Activated gamma-delta T cell treated with Interleukin-2 at 50 U/mL for 16 hours (primary cell): ENCODE data around the gene DAPK2.

Experiments
- DNase-seq: peaks from one replicate; pipeline ENCODE4 v3.0.0-alpha.2; 2020

Gene DAPK2

DNA sequence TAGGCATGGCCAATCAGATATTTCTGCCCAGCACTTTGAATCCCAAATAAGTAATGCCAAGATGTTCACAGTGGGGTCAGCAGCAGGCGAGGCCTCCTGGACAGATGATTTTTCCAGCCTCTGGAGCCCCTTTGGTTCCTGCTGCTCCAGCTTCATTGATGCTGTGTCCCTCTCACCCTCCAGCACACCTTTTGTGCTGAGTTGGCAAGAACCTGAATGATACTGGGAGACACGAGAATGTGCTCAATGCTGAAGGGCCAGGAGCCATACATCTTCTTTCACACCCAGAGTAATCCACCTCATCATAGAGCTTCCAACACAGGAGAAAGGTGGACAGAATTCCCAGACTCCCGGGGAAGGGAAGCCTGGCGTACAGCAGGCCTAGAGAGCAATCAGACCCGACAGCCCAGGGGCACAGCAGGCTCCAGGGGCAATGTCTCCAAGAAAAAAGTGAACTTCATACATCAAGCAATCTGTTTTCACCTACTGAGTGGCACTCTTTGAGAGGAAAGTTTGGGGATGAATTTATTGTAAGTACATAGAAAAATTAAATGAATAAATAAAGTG, 6.7 kb upstream of the DAPK2 start:
- DNase-seq = no peak

DNA sequence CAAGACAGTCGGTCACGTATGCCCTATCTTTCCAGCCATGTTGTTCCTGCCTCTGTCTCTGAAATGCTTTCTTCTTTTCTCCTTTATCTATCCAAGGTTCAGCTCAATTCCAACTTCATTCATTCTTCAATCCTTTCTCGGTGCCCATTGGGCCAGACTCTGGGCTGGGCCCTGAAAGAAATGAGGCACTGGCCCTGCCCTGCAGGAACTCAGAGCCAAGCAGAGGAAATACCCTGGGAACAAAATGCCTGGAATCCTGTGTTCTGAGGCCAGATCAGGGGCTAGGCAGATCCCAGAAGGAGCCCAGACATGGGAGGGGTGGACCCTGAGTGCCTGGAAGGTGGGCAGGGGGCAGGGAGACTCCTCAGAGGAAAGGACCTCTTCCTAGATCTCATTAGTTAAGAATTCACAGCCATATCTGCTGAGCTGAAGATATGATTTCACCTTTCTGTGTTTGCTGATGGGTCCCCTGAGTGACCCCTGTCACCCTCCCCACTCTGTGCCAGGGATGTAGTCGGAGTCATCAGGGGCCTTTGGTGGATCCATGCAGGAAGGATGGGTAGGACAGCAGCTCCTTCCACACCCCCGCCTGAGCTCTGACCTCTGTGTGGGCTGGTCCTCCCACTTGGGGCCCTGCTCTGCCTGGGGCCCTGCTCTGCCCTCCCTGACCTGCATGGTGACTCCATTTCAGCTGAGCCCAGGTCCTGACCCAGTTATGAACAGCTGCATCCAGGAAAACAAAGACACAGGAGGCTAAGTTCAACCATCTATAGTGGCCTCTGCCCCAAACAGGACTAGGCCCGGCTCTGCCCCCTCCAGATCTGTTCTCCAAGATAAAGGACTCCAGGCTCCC, 5.3 kb upstream of the DAPK2 start:
- DNase-seq = no peak

DNA sequence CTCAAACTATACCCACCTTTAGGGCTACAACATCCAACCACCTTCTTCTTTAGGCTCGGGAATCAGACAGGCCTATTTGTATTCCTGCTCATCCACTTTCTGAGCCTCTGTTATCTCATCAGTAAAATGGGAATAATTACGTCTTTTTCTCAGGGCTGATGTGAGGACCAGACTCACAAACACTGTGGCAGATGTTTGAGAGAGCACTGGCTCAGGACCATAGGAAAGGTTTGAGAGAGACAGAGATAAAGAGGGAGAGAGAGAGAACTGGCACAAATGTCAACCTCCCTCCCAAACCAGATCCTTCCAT, 4.8 kb upstream of the DAPK2 start:
- no peak for DNase-seq

DNA sequence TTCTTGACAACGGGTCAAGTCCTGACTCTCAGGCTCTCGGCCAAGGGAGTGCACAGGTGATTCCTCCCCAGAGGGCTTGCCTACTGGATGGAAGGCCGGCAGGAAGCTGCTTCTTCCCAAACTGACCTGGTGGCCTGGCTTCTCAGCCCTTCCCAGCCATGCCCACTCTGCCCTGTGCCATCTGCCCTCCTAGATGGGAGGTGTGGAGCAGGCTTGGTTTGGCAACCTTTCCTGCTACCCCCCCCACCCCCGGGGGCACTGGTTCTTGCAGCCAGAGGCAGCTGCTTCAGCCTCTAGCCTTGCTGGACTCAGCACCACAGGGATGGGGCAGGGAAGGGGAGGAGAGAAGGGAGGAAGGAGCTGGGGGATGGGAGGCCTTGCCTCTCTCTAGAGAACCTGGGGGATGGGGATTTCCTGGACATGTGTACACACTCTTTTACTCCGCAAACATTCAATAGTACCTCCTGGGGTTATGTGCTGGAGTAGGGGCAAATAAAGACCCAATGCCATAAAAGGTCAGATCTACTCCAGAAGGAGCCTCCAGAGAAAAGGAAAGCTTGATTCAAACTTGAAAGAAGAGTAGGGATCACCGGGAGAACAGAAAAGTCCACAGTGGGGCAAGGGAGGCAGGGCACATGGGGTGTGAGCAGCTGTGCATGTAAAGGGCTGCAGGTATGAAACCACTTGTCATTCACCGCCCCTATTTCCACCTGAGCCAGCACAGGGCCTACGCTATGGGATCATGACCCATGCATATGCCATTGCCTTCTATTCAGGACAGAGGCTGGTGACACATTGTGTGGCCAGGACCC, 4.2 kb upstream of the DAPK2 start:
- no peak for DNase-seq

DNA sequence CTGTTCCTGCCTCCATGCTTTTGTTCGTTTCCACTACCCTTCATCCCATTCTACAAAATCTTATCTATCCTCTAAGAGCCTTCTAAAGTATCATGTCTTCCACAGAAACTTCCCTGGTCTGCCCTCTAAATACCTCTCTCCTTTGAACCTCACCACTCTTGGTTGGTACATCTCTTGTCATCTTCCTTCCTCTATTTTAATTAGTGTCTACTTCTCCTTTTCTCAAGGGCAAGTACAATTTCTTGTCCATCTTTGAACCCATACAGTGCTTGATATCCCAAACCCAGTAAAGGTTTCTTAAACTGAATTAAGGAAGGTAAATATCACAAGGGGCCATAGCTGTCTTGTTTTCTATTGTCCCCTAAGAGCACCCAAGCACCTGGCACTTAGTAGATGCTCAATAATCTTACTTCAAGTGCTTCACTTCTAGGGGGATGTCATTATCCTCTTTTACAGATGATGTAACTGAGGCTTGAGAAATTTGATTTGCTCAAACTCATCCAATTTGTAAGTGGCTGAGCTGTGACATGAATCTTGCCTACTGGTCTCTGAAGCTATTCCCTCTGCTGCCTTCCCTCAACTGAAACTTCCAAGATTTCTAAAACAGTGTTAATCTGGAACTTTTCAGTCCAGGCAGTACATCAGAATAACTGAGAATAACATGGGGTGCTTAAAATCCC, 2.6 kb upstream of the DAPK2 start:
- DNase-seq = no peak

DNA sequence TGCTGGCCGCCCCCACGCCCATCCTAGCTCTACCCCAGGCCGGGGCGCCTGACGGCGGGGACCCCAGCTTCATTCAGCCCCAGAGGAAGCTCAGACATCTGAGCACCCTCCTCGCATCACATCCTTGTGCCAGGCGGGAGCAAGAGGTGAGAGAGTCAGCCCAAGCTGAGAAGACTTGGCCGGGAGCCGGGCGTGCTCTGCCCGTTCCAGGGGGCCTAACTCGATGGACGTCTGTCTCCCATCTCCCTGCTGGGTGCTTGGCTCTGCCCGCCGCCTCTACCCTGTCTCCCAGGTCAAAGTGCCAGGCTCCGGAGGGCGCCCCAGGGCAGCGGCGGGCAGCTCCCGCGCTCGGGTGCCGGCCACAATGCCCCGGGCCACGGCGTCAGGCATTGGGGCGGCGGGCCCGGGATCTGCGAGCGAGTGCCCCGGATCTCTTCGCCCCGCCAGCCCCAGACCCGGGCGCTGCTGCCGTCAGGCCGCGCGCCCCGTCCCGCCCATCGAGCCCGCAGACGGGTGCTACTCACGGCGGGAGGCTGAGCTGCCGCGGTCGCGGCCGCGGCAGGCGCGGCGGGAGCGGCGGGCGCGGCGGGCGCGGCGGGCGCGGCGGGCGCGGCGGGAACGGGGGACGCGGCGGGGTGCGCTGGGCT, 388 bp downstream of the DAPK2 start:
- DNase-seq = peak; percentile 23

DNA sequence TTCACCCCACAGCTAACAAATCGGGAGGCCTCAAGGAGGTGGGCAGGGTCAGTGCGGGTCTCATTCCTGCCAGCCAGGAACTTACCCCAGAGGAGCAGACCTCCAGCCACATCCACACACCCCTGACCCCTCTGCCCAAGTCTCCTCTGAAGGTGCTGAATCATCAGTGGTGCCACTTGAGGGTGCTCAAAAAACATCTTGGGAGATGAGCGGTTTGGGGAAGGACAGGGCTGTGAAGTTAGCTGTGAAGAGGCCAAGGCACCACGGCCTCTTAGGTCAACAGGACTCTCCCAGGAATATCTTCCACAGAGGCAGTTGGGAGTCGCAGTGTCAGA, 1.2 kb downstream of the DAPK2 start:
- DNase-seq = no peak

DNA sequence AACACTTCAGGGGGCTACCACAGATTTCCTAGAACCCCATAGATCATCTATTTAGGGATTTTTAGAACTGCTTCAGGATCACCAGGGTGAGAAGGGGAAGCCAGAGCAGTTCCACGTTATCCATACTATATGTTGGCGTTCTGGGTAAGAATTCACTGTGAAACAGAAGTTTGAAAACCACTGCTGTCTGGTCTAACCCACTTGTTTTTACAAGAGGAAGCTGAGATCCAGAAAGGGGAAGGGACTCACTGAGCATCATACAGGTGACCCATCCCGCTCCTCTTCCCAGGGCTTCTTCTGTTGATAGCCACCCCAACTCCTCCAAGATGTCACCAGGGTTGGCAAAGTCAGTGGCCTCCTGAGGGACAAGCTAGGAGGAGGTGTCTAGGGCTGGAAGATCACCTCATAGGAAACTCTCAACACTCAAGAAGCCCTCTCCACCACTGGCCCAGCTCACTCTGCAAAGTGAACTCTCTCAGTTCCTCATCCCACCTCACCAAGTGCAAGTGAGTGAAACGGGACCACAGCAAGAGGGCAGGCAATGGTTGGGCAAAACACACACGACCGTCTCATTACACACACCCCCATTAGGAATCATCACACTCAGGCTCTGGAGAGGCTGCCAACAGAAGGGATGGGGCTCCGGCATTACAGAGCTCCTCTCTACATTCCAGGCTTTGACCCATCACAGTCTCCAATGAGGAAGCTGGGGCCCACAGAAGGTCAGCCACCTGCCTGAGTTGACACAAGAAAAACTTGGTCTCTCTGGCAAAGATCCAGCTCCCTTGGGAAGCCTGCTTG, 1.8 kb downstream of the DAPK2 start:
- DNase-seq = no peak

DNA sequence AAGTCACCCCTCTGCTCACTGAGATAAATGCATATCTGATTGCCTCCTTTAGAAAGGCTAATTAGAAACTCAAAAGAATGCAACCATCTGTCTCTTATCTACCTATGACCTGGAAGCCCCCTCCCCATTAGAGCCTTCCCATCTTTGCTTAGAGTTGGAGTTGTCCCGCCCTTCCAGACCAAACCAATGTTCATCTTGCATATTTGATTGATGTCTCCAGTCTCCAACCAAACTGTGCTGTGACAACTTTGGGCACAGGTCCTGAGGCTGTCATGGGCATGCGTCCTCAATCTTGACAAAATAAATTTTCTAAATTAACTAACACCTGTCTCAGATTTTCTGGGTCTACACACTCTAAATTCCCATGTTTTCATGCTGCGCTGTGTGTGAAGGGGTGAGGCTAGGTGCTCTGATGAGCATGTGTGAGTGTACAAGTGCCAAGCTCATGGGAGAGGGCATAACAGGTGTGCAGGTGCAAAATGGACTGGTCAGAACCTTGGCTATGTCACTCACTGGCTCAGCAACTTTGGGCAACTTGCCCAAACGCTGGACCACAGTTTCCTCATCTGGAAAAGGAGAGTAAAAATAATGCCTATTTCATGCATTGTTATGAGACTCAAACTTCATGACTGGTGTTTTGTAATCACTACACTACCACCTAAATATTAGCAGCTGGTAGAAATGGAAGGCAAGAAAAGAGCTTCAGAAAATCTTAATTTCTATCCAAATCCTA, 7.2 kb downstream of the DAPK2 start:
- no peak for DNase-seq

DNA sequence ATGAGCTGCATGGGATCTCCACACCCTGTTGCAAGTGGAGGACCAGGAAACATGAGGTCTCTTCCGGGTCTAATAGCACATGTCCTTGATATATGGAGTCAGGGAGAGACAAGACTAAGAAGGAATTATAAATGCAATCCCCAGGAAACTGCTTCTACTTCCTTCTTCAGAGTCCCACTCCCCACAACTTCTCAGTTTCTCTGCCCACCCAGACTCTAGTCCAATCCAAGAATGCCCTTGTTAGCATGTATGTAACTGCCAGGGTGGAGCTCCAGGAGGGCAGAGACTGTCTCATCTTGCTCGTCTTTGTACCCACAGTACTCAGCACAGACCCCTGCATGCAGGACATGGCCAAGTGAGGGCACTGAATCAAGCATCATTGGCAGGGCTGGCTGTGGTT, 8.3 kb downstream of the DAPK2 start:
- no peak for DNase-seq

DNA sequence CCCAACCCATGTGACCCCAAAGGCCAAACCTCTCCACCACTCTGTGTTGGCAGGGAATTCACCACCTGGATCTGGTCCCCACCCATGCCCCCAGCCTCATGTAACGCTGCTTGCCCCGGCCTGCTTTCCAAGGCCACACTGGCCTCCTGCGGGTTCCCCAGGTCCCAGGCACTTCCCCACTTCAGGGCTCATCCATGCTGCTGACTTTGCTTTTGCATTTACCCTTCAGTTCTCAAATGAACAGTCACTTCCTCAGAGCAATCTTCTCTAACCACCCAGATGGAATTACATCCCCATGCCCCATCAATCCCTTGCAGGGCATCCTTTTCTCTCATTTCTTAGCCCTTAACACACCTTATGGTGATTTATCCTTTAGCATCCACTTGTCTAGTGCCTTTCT, 9.2 kb downstream of the DAPK2 start:
- no peak for DNase-seq

DNA sequence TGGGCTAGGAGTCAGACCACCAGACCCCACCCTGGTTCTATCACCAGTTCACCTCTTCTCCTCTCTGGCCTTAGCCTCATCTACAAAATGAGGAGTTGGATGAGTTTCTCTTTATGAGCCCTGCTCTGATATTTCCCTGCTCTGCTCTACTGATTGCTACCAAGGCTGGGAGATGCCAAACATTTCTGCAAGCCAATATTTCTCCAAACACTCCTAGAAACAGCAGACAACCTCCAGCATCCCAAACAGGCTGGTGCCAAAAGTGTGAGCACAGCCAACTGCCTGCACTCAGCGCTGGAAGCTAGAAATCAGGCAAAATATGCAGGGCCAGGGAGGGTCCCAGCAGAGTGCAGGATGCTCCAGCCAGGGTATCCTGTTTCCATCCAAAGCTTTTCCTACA, 10.8 kb downstream of the DAPK2 start:
- DNase-seq = no peak

DNA sequence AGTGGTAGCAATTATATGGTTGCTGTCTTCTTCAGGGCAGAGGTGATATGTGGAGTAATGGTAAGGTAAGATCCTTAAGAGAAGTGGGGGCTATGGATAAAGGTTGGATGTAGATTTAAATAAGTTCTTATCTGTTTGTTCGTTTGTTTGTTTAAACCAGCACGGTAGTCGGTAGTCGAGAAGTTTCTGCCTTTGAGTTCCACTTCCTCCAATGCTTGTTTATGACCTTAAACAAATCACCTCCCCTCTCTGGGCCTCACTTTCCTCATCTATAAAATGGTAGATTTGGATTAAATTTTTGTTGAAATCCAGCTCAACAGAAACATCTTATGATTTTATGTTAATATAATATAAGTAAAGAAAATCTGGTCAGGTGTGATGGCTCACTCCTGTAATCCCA, 11.8 kb downstream of the DAPK2 start:
- no peak for DNase-seq

DNA sequence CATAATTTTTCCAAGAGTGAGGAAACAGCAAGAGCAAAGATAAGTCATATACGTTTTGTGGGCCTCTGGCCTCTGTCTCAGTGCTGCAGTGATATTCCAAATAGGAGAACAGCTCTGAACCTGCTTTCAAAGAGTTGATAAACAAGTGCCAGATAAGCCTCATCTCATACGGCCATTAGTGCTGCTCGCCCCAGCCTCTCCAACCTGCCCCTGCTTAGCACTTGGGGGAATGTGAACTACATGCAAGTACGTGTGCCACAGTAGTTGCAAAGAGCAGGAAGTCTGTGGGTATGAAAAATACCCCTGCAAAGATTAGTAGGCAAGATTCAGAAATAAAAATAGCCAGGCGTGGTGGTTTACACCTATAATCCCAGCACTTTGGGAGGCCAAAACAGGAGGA, 14.0 kb downstream of the DAPK2 start:
- DNase-seq = no peak

DNA sequence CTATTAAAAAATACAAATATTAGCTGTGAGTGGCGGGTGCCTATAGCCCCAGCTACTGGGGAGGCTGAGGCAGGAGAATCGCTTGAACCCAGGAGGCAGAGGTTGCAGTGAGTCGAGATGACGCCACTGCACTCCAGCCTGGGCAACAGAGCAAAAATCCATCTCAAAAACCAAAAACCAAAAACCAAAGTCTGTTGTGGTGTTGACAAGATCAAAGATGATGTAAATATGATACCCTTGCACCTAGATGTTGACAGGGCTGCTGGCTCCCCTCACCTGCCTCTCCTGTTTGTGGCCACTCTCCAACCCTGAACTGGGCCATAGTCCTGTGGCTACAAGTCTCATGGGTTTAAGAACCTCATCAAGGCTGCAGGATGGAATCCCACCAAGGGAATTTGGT, 16.2 kb downstream of the DAPK2 start:
- DNase-seq = no peak

DNA sequence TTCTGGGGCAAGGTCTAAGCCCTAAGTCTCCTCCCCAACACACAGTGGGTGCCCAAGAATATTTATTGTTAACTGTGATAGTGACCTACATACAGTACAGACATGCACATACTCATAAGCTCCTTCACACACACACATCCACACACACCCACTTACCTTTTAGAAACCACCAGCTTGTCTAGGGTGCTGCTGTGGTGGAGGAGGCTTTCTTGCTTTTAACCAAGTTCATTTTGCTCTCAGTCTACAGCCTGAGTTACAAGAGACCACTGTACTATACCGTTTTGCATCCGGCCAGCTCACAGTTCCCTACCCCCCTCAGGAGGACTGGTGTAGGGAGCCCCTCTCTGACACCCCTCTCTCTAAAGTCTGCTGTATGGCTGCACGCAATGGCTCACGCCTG, 16.7 kb downstream of the DAPK2 start:
- DNase-seq = peak; percentile 22

DNA sequence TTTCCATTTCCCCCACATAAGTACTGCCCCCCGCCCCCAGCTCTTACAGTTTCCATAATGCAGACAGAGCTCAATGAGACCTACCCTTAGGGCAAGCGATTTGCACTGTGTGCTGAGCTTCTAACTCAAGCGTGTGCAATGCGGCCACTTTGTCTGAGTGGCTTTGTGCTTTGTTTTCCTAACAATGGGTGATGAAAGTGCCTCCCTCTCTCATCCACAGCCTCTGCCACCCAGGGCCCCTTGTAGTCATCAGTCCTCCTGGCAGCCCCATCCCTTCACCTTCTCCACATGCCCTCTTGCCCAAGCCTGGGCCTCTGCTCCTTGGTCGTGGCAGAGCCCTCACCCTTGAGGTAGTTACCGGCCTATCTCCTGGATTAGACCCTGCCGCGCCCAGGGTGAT, 17.2 kb downstream of the DAPK2 start:
- DNase-seq = no peak

DNA sequence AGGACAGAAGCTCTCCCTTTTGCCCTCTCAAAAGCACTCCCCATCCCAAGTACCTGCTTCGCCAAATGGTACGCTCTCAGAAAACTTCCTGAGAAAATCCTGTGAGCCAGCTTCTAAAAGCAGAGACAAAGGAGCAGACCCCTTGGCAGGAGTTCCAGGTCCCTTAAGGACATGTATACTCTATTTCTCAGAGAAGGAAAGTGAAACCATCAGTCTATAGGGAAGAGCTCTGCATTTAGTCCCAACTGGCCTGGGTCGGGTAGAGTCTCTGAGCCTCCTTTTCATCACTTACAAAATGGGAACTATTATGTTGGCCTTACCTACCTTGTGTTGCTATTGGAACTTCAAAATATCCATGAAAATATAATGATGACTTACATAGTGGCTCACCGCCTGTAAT, 19.7 kb downstream of the DAPK2 start:
- DNase-seq = no peak

DNA sequence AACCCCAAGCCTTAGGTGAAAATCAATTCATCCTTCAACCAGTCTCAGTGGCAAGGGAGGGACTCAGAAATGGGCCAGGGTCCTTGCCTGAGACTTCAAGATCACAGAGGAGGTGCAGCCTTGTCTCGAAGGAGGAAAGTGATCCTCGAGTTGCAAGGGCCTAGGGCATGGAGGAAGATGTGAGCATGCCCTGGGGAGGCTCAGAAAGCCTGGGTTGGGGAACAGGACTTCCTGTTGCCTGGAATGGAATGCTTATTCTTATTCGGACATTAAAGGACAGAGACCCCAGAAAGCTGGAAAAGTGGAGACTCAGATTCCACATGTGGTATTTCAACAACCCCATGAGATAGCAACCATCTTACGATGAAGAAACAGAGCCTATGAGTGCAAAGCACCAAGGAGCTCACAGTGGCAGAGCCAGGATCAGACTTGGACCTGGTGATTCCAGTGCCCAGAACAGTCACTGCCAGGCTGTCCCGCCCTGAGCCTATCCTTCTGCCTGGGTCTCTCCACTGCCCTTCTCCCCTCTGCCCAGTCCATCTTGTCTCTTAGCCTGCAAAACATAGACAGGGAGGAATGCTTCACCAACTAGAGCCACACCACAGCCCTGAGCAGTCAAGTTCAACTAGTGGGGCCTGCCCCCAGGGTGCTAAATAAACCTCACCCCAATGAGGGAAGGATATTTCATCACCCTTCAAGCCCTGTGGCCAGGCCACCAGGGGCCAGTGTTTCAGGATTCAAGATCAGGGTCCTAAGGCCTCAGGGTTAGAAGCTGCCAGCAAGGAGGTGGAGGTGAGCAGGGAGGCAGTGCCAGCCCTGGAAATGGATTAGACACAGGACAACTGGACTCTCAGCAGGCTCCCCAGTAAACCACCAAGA, 21.9 kb downstream of the DAPK2 start:
- DNase-seq = no peak

DNA sequence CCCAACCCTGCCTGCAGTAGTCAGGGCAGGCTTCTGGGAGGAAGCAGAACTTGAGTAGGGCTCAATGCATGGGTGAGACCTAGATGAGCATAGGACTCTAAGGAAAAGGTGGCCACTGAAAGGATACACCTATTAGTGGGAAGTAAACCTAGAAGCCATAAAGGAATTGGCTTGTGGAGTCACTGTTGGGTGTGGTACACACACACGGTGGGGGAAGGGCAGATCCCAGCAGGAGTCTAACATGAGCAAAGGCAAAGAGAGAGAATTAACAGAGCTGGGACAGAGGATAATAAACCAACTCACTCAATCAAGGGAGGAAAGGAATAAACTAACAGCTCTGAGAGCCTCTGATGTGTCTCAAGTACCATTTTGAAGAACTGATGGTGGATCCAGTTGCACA, 23.1 kb downstream of the DAPK2 start:
- DNase-seq = no peak

DNA sequence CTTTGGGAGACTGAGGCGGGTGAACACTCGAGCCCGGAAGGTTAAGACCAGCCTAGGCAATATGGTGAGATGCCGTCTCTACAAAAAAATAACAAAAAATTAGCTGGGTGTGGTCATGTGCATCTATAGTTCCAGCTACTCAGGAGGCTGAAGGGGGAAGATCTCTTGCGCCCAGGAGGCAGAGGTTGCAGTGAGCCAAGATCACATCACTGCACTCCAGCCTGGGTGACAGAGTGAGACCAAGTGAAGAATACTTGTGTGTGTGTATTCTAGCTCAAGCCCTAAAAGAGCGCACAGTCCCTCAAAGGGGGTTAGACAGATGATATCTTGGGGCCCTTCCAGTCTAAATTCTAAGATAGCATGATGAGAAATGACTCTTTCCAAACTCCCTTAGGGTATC, 23.7 kb downstream of the DAPK2 start:
- no peak for DNase-seq
